Medulla oblongata (tissue), 1 donor: ENCODE results near the gene DLGAP3.
"Not testable (repeated sequence)": the region's sequence is repeated elsewhere in the genome, so short reads cannot be mapped to it uniquely, and the experiment has no call there.

Experiments
- DNase-seq: peaks from one replicate; pipeline ENCODE4 v3.0.0-alpha.2; 2015; ENCODE audit errors: extremely low spot score

DLGAP3 gene, protein sequence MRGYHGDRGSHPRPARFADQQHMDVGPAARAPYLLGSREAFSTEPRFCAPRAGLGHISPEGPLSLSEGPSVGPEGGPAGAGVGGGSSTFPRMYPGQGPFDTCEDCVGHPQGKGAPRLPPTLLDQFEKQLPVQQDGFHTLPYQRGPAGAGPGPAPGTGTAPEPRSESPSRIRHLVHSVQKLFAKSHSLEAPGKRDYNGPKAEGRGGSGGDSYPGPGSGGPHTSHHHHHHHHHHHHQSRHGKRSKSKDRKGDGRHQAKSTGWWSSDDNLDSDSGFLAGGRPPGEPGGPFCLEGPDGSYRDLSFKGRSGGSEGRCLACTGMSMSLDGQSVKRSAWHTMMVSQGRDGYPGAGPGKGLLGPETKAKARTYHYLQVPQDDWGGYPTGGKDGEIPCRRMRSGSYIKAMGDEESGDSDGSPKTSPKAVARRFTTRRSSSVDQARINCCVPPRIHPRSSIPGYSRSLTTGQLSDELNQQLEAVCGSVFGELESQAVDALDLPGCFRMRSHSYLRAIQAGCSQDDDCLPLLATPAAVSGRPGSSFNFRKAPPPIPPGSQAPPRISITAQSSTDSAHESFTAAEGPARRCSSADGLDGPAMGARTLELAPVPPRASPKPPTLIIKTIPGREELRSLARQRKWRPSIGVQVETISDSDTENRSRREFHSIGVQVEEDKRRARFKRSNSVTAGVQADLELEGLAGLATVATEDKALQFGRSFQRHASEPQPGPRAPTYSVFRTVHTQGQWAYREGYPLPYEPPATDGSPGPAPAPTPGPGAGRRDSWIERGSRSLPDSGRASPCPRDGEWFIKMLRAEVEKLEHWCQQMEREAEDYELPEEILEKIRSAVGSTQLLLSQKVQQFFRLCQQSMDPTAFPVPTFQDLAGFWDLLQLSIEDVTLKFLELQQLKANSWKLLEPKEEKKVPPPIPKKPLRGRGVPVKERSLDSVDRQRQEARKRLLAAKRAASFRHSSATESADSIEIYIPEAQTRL

DNA sequence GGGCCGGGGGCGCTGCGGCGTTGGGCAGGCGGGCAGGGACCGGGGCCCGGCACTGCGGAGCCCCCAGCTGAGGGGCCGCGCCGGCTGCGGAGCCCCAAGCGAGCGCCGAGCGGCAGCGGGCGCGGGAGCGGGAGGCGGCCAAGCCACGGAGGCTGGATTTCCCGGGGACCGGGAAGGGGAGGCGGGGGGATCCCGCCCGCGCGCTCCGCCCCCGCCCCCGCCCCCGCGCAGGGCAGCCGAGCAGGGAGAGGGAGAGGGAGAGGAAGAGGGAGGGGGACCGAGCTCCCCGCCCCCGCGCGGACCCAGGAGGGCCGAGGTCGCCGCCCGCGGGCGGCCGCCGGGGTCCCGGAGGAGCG is at the start of gene DLGAP3:
TSS of gene DLGAP3 (minus strand) at position 154 of the 356 bp plus-strand sequence. CDS start 24,267 bp downstream, outside the sequence.
- DNase-seq, result no peak

DNA sequence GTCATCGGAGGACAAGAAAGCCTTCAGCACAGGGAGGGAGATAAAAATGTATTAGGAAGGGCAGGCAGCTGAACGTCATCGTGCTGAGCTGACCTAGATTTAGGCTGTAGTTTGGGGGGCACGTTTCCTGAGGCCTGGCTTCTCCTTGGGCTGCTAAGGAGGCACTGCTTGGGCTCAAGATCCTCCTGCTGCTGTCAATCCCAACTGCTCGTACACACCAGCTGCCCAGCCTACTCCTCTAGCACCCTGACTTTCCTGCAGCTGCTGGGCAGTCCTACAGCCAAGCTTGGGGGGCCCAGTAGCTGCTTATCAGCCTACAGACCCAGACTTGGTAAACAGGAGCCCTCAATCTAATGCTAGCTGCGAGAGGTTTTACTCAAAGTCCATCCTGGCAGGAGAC is 49.5 kb upstream of the DLGAP3 start:
- DNase-seq, result no peak

- DNase-seq, result no peak
Observed at GRCh38 chr1:34977858-34978257, 48.4 kb upstream of the DLGAP3 start.

GRCh38 chr1:34977210-34977471 is 47.7 kb upstream of the DLGAP3 start:
- DNase-seq, result no peak

- DNase-seq, result no peak
Observed at GRCh38 chr1:34976384-34977209, 47.1 kb upstream of the DLGAP3 start.

- DNase-seq, result no peak
Observed at GRCh38 chr1:34975771-34976170, 46.3 kb upstream of the DLGAP3 start.

GRCh38 chr1:34975338-34975737 is 45.9 kb upstream of the DLGAP3 start:
- DNase-seq, result no peak

- DNase-seq, result no peak
Observed at GRCh38 chr1:34974626-34975025, 45.2 kb upstream of the DLGAP3 start.

DNA sequence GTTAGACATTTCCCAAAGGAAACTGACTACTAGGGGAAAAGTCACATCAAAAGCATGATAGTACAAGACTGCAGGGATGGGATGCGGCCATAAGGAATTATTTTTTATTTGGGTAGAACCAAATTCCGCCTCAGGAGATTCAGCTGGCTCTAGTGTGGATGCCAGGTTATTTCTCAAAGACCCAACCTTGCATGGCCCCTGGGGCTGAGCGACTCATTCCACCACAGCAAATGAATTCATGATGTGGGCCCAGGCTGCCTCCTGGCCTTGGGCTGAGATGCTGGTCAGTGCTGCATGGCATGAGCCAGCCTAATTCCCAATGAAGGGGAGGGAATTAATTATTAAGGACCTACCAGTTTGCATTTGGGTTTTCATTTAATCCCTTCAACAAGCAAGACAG is 43.9 kb upstream of the DLGAP3 start:
- no peak for DNase-seq

GRCh38 chr1:34970829-34971228 is 41.4 kb upstream of the DLGAP3 start:
- no peak for DNase-seq

GRCh38 chr1:34970220-34970735 is 40.8 kb upstream of the DLGAP3 start:
- DNase-seq, result no peak

GRCh38 chr1:34968297-34968696 is 38.8 kb upstream of the DLGAP3 start:
- not testable (repeated sequence) for DNase-seq

DNA sequence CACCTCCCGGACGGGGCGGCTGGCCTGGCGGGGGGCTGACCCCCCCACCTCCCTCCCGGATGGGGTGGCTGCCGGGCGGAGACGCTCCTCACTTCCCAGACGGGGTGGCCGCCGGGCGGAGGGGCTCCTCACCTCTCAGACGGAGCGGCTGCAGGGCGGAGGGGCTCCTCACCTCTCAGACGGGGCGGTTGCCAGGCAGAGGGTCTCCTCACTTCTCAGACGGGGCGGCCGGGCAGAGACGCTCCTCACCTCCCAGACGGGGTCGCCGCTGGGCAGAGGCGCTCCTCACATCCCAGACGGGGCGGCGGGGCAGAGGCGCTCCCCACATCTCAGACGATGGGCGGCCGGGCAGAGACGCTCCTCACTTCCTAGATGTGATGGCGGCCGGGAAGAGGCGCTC is 38.2 kb upstream of the DLGAP3 start:
- not testable (repeated sequence) for DNase-seq

DNA sequence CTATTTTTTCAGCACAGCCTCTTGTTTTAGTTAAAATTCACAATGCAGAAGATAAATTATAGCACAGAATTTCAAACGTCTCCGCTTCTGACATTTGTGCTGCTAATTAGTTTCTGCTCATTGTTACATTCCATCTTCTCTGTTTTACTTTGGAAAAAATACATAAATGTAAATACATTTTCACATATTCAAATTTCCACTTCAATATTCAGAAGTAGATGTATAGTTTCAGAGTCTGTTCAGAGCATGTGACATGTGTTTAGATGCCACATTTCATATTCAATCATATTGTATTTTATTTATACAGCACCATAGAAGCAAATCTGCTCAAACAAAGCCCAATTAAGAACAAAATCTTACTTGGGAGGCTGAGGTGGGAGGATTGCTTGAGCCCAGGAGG is 36.1 kb upstream of the DLGAP3 start:
- no peak for DNase-seq

GRCh38 chr1:34950428-34950827 is 21.0 kb upstream of the DLGAP3 start:
- no peak for DNase-seq

DNA sequence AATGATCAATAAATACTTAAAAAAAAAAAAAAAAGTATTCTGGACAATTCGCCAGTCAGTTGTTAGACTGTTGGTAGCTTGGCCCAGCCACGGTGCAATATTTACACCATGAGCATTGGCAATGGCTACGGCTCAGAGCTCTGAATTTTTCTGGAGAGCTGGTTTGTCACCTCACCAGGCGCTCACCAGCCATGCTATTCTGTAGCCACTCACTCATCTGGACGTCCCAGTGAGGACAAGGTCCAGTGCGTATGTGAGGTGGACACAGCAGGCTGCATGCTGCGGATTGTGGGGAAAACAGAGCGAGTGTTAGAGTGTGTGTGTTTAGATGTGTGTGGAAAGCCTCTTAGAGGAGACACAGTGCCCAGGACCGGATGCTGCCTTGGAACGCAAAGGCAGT is 19.3 kb upstream of the DLGAP3 start:
- not testable (repeated sequence) for DNase-seq

GRCh38 chr1:34947641-34948314 is 18.3 kb upstream of the DLGAP3 start:
- not testable (repeated sequence) for DNase-seq

- no peak for DNase-seq
Observed at GRCh38 chr1:34946211-34946610, 16.8 kb upstream of the DLGAP3 start.

GRCh38 chr1:34941798-34942197 is 12.3 kb upstream of the DLGAP3 start:
- not testable (repeated sequence) for DNase-seq

DNA sequence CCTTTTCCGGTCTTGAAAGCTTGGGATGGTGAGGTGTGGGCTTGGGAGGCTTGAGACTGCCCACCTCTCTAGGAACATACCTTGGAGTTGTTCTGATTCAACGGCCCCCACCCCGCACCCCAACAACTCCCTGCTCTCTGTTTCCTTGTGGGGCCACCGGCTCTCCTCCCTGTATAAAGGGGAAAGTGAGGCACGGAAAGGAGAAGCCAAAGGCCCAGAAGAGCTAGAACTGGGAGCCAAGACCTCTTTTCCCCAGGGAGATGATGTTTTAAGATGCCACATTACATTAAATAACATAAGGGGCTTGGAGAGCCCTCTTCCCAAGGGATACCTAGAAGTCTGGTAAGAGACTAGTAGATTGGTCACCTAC is 1.2 kb upstream of the DLGAP3 start:
- DNase-seq, result no peak
